Measurements from ENCODE around the gene KCNA1.
"Not testable (repeated sequence)": the region's sequence is repeated elsewhere in the genome, so short reads cannot be mapped to it uniquely, and the experiment has no call there.

KCNA1 gene

DNA sequence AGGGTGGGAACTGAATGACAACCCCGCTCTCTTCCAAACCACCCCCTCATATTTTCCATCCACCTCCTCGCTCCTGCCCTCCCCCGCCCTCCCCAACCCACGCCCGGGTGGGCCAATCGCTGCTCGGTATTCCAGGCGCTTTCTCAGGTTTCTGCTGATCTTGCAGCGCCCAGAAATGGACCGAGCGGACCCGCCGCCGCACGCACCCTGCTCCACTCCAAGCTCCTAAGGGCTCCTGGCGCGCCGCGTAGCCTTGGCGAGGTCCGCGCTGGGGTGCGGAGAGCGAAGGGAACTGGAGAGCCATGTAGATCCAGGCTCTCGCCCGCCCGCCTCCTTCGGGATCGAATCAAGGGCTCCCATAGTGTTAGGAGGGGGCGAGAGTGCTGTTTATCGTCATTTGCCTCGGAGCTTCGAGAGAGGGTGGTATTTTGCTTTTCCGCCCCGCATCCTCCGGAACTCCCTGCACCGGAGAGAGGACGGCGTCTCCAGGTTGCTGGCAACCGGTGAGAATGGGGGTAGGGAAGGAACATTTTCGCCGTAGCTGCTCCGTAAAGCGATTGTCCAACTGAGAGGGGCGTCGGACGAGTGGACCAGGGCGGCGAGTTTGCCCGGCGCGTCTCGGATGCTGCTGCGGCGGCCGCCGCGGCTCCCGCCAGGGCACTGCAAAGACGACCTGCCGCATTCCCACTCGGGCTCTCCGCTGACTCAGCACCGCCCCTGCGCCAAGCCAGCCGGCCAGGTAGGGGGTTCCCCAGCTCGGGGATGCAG lies at the start of gene KCNA1:
Gene KCNA1, plus strand, starts transcription at position 172 of the 768 bp plus-strand sequence. CDS start 1,474 bp downstream, outside the sequence.
- no peak for DNase-seq

DNA sequence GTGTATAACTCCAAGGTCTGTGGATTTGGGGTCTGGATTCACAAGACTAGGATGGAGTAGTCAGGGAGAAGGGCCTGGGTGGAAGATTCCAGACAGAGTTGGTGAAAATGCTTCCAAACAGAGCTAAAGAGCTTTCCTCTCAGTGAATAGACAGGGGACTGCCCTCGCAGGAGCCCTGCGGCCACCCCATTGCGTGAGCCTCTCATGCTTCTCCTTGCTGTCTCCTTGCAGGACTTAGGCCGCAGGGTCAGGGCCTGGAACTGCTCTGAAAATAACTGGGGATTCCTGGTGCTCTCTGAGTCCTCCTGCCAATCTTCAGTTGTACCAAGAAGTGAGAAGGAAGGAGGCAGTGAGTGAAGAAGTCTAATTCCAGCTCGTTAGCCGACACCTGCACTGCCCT lies 49.0 kb upstream of the KCNA1 start:
- no peak for DNase-seq

DNA sequence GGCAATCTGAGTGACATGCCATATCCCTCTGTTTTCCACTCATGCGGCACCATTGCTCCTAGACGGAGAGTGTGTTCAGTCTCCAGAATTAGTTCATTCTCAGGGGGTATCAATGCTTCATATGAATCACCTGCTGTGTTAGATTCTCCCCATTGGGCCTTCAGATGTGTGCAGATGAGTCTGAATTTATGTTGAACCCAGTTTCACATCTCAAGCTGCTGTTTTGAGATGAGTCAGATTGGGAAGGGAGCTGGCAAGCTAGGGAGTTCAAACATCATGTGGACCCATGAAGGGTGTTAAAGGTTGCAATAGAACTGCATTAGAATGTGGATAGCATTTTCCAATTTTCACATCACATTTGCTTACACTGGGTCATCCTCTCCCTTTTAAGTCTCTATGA lies 46.9 kb upstream of the KCNA1 start:
- DNase-seq = no peak

DNA sequence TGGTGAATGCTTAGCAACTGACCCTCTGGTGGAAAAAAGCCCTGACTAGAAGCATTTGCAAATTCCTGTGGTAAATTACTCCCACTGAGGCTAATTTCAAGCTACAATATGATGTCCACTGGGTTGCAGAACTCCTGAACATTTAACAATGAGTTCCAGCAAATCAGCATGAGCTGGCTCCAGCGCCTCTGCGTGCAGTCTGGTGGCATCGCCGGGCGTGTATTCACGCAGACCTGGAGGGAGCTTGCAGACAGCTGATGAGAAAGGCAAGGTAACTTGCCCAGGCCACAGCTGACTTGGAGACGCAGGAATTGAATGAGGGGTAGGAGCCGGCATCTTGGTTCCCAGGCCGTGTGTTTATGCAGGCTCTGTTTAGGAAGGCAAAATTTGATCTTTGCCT lies 45.1 kb upstream of the KCNA1 start:
- DNase-seq = no peak

DNA sequence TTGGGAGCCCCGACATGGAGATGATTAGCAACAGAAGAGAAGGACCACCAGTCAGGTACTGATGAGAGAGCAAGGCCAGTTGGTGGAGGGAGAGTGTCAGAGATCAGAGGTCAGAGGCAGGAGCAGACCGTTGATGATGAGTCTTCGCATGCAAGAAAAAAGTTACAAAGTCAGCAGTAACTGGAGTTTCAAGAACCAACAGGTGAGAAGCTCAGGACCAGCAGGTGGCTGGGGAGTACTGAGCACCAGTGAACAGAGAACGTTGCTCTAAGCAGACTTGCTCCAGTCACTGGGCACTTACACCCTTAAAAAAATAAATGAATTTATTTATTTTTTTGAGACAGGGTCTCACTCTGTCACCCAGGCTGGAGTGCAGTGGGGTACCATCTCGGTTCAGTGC lies 44.5 kb upstream of the KCNA1 start:
- DNase-seq = no peak

DNA sequence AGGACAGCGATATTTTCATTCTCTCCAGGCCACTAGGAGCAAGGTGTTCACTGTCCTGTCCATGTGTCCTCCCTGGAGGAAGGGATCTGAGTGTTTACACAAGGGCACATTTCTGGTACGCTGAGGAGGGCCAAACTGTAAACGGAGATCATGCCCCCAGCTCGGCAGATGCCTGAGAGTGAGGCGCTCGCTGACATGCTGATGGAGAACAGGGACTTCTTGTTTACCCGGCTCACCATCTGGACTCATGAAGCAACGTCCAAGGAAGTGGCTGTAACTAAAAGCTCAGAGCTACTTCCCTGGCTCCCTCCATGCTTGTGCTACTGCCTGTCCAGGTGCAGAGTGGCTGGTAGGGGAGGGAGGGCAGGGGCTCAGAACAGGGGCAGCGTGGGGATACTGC lies 43.4 kb upstream of the KCNA1 start:
- DNase-seq = no peak

DNA sequence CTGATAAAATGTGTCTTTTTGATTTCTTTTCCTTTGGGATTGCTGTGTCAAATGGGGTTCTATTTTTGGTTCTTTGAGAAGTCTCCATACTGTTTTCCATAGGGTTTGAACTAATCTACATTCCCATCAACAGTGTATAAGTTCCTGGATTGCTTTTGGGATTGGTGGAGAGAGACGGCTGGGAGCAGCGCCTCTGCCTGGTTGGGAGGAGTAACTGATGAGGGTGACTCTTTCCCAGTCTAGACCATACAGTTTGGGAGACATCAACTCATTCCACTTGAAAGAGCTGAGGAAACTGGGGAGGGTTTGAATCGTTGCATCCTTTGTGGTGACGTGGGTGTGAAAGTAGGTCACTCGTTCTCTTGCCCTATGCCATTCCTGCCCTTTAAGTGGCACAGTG lies 42.3 kb upstream of the KCNA1 start:
- no peak for DNase-seq

DNA sequence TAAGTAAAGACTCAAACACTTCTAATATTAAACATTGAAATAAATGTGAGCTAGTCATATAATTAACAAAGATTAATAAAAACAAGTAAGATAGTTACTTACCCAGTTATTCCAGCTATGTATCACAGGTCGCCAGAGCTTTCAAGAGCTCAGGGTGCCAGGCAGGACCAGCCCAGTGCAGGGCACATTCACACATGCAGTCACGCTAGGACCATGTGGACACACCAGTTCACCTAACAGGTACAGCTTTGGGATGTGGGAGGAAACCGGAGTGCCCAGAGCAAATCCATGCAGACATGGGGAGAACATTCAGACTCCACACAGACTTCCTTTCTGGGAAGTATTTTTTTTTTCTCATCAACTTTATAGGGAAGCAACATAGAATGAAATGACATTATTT lies 39.3 kb upstream of the KCNA1 start:
- DNase-seq = no peak

DNA sequence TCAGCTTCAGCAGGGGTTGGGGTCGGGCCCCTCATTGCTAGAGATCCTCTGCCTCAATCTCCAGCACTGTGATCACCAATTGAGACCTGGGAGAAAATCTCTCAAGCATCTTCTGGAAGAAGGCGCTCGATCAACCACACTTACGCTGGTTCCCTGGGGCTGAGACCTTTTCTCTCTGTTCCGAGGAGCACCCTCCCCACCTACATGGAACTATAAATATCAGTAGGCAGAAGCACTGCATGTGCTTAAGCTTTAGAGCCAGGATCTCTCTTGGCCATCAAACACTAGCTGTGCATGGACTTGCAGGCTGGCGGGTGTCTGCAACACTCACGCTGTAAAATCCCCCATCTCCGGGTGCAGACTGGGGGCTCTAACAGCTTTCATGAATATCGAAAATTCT lies 38.2 kb upstream of the KCNA1 start:
- DNase-seq = no peak

DNA sequence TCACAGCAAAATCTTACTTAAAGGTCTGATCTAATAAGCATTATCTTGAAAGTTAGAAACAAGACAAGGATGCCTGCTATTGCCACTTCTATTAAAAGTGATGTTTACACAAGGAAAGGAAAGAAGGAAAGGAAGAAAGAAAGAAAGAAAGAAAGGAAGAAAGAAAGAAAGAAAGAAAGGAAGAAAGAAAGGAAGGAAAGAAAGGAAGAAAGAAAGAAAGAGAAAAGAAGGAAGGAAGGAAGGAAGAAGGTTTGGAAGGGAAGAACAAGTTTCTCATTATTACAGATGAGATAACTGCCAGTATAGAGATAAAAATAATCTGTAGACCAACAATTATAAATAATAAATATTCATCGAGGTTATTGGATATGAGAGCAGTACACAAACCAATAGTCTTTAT lies 35.8 kb upstream of the KCNA1 start:
- no peak for DNase-seq

DNA sequence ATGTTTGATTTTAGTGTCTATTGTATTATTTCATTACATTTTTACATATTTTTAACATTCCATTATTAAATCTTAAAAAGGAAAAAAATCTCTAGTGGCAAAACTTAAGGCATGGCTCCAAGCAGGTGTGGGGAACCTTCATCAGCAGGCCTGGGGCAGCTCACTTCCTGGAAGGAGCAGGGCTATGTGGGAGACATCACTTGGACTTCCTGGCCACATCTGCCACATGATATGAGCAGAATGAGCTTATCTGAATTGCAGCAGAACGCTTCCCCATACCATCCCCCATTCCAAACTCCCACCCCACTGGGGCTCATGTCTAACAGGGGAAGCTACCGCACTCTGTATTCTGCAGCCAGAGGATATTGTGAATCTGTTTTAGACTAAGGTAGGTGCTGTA lies 35.0 kb upstream of the KCNA1 start:
- DNase-seq = no peak

DNA sequence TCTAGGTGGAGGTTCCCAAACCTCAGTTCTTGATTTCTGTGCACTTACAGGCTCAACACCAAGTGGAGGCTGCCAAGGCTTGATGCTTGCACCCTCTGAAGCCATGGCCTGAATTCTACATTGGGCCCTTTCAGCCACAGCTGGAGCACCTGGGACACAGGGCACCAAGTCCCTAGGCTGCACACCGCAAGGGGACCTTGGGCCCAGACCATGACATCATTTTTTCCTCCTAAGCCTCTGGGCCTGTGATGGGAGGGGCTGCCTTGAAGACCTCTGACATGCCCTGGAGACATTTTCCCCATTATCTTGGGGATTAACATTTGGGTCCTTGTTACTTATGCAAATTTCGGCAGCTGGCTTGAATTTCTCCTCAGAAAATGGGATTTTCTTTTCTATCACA lies 30.2 kb upstream of the KCNA1 start:
- not testable (repeated sequence) for DNase-seq

DNA sequence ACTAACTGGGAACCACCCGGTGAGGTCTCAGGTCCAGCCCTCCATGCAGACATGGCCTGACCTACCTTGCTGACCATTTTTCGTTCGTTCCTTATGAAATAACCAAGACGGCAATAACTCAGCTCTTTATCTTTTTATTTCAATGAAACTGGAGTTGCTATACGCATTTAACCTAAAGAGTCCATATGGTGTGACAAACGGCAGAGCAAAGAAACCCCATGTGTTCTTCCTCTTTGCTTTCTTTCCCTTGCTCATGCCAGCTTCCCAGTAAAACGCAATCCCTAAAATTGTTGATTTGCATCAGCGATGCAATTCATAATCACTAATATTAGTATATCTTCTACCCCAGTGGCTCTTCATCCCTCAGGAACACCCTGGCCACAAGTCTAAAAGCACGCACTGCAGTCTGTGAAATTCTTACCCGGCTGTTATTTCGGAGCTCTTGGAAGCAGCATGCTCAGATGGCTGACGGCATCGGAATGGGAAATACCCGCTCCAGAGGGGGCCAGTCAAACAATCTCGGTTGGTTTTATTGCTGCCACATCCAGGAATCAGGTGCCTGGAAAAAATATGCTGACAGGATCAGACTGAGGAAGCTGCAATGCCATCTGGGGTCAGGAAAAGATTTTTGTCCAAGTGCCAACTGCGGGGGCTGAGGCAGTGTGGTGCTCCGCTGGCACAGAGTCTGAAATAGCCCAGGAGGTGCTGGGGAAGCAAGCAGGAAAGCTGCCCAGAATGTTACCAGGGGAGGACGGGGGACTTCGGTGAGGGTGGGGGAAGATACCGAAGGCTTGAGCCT lies 28.2 kb upstream of the KCNA1 start:
- no peak for DNase-seq

DNA sequence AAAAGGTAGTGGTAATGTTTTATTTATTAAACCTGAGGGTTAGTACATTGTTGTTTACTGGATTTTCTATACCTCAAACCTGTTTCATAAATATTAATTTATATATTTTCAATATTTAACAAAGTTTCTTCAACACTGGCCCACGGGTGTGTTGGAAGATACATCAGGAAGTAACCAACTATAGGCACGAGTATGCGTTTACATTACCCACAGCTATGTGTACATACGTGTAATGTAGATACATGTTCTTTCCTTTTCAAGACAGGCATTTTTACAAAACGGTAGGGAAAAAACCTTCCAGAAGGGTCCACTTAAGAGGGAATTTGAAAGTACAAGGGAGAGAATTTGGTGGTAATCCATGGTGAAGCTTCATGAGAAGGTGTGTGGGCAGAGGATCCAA lies 17.8 kb upstream of the KCNA1 start:
- no peak for DNase-seq

DNA sequence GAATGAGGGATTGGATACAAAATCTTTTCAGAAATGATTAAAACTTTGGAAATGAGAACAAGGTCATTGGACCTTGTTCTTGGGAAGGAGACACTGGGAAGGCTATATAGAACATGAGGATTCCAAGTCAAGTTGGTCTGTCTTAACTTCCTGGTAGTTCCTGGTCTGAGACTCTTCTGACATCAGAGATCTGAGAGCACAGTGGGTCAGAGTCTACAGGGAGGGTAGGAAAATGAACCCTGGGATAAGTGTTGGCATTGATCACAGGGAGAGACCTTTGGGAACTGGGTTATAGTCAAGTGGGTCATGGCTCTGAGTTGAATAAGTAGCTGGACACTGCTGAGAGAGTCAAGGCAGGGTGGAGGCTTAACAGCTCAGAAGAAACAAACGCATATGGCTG lies 17.3 kb upstream of the KCNA1 start:
- no peak for DNase-seq

DNA sequence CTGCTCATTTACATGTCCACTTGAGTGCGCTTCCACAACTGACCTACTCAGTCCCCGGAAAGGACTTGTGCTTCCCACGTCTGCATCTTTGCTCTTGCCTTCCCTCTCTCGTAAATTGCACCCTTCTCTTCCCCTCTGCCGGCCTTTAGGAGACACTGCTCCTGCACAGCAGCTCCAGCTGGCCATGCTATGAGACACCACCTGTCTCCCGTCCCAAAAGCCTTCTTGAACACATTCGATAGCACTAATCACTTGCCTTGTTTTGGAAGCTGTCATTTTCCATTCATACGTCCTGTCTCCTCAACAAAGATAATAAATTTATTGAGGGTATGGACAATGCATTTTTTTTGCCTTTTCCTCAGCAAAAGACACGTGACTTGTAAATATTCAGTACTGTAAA lies 15.7 kb upstream of the KCNA1 start:
- DNase-seq = no peak

DNA sequence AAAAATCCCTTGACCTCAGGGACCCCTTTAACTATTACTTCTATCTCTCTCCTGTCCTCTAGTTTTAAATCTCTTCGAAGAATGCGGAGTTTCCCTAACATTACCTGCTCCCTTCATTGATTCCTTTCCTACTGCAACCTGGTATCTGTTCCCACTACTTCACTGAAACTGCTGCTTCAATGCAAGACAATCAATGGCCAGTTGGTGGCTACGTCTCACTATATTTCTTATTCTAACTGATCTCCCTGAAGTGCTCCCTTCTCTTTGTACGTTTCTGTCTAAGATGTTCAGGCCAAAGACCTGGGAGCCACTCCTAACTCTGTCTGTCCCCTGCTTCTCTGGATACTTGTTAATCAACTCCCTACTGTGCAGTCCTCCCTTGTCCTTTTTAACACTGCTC lies 10.3 kb upstream of the KCNA1 start:
- no peak for DNase-seq

DNA sequence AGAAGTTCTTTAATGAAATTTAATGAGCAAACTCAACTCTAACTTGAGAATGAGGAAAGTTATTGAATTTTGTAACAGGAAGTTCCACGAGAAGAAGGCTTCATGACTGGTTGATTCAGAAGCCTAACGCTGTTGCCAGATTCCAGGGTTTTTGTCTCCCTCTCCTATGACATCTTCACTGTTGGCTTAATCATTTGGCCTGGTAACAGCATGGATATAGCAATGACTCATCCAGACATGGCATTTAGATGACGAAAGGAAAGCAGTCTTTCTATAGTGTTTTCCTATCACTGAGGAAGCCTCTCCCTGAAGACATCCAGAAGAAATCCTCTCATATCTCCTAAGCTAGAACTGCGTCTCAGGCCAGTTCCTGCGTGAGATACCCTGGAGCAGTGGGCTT lies 9.4 kb upstream of the KCNA1 start:
- DNase-seq = no peak

DNA sequence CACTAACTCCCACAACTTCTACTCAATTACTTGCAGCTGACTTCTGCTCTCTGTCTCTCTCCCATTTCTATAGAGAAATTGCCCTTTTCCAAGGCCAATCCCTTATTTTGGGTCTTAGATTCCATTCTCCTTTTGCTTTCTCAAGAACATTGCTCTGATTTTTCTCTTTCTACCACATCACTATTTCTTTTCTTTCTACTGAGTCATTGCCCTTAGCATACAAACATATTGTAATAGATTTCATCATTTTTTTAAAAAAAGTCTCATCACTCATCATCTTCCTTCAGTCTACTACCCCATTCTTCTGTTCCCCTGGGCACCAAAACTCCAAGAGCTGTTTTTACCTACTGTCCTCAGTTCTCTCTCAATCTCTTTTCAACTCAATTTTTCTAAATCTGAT lies 4.4 kb upstream of the KCNA1 start:
- no peak for DNase-seq

DNA sequence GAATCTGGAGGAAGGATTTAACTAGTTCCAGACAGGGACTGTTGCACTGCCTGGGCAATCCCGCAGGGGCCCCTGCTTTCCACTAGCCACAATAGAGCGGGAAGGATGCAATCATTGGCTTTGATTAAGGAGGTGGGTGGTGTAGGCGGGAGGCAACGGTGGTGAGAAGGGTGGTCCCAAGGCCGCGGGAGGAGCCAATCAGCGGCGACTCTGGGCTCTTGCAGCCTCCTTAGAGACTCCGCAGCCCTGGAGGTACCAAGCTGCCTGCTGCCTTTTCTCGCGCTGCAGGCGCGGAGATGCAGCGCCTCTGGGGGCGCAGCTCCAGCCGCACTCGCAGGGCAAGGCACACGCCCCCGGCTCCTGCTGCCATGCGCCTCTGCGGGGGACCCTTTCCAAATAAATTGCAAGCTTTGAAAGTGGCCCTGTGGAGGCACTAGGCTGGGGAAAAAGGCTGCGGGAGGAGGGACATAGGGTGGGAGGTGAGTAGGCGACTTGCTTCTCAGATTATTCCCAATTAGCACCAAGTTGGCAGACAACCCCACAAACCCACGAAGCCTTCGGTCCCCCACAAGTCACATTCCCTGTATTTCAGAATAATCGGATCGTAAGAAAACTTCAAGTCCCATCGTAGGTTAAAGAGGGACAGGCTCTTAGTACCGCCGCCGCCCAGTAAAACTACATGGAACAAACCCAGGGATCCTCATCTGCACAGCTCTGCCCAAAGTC lies 858 bp upstream of the KCNA1 start:
- no peak for DNase-seq

DNA sequence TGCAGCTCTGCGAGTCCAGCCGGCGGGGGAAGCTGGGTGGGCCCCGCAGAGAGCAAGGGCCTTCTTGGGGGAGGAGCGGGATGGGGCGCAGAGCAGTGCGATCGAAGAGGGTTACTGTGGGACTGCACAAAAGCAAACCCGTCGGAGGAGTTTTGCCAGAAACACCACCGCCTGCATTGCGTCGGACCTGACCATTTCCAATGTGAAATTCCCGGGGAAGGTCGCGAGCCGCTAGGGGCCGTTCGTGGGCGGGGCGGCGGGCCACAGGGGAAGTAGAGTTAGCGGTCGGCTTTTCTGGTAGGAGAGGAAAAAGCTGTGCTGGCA lies 333 bp upstream of the KCNA1 start:
- no peak for DNase-seq

DNA sequence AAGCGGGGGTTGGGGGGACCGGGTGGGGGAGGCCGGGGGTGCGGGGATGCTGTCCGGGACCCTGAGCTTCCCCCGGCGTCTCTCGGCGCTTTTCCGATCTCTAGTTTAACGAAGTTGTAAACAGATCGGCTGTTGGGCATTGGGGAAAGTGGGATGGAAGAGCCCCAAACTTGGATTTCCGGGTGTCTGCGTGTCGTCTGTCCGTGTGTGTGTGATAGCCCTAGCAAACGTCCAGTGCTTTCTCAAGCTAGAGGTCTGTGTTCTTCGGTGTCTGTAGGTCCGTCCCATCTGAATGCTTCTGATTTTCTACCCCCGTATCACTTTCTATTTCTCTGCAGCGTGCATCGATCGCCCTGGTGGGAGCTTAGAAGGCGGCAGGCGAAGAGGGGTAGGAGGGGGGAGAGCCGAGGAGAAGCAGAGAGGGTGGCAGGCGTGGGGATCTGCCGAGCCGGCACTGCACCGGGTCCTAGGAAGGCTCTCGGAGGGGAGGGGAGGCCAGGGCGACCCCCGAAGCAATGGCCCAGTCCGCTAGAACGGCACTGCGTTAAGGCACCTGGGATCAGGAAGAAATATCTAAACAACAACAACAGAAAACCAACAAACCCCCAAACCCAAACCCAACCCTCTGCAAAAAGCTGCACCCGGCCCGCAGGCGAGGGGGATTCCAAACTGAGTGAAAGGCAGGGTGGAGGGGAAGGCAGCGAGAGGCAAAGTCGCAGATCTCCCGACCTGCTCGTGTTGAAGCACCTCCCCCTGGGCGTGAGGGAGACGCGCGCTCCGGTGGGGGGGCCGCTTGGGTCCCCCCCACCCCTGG lies 1.0 kb downstream of the KCNA1 start:
- DNase-seq = no peak

DNA sequence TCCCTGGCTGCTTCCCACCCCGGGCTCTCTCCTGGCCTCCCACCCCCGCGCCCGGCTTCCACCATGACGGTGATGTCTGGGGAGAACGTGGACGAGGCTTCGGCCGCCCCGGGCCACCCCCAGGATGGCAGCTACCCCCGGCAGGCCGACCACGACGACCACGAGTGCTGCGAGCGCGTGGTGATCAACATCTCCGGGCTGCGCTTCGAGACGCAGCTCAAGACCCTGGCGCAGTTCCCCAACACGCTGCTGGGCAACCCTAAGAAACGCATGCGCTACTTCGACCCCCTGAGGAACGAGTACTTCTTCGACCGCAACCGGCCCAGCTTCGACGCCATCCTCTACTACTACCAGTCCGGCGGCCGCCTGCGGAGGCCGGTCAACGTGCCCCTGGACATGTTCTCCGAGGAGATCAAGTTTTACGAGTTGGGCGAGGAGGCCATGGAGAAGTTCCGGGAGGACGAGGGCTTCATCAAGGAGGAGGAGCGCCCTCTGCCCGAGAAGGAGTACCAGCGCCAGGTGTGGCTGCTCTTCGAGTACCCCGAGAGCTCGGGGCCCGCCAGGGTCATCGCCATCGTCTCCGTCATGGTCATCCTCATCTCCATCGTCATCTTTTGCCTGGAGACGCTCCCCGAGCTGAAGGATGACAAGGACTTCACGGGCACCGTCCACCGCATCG lies 1.8 kb downstream of the KCNA1 start:
- no peak for DNase-seq
